PC-9 (cell line): Measurements from ENCODE around the gene CARMIL3.

ENCODE experiments used
- EZH2 ChIP-seq: fragments of 200-600 bp; sonication (generic); IDR thresholded peaks from 2 replicates; pipeline ENCODE4 v1.8.0; 2017; ENCODE audit warnings: antibody characterized with exemption, low read depth
- TF ChIP-seq, protein P1 (sequence below): fragments of 200-600 bp; sonication (generic); conservative IDR thresholded peaks from 2 replicates; pipeline ENCODE4 v1.6.1; 2017; ENCODE audit warnings: mixed run types, antibody characterized with exemption, mild to moderate bottlenecking, moderate library complexity

DNA sequence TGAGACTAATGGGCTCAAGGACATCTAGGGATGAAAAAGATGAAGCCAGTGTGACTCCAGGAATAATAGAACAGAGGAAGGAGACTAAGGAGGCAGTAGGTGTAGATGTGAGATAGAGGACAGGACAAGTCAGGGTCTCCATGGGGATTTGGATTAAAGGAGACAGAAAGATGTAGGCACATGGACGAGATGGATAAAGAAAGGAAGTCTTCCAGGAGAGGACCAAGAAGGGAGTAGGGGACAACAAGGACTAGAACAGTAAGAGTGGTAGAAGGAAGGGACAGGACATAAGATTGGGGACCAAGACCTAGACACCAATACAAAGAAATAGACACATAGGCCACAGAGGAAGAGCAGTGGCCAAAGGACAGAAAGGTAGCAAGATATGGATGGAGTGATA, 35.2 kb downstream of the CARMIL3 start:
- TF ChIP-seq, protein P1, sequence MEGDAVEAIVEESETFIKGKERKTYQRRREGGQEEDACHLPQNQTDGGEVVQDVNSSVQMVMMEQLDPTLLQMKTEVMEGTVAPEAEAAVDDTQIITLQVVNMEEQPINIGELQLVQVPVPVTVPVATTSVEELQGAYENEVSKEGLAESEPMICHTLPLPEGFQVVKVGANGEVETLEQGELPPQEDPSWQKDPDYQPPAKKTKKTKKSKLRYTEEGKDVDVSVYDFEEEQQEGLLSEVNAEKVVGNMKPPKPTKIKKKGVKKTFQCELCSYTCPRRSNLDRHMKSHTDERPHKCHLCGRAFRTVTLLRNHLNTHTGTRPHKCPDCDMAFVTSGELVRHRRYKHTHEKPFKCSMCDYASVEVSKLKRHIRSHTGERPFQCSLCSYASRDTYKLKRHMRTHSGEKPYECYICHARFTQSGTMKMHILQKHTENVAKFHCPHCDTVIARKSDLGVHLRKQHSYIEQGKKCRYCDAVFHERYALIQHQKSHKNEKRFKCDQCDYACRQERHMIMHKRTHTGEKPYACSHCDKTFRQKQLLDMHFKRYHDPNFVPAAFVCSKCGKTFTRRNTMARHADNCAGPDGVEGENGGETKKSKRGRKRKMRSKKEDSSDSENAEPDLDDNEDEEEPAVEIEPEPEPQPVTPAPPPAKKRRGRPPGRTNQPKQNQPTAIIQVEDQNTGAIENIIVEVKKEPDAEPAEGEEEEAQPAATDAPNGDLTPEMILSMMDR = no peak
- TF ChIP-seq EZH2 = no peak
